ENCODE data around the gene NRP1.

The NRP1 gene

DNA sequence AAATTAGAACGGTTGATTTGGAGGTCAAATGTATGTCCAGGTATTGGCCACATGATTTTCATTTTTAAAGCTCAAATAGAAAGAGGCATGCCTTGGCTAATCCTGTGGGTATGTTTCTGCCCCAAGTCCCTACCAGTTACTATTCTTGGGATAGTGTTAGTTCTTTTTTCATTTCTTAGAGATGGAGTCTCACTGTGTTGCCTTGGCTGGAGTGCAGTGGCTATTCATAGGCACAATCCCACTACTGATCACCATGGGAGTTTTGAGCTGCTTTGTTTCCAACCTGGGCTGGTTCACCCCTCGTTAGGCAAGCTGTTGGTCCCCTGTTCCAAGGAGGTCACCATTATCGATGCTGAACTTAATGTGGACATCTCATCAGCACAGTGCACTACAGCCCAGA lies 46.3 kb downstream of the NRP1 start:
- DNase-seq = no peak

DNA sequence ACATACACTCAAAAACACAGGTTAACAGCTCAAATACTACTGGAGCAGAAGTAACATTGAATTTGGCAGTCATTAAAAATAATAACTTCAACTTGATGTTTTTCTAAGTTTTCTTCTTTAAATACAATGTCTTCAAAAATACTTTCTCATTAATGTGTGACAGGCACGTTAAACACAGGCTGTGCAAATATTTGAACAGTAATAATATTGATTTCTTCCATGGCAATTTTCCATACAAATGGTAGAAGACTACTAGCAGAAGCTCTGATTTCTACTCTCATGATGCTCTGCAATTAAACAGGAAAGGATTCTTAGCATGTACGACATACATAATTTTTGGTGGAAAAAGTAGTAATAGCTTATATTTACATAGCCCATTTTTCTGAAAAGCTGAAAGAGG lies 47.4 kb downstream of the NRP1 start:
- peak; percentile 32 for DNase-seq

DNA sequence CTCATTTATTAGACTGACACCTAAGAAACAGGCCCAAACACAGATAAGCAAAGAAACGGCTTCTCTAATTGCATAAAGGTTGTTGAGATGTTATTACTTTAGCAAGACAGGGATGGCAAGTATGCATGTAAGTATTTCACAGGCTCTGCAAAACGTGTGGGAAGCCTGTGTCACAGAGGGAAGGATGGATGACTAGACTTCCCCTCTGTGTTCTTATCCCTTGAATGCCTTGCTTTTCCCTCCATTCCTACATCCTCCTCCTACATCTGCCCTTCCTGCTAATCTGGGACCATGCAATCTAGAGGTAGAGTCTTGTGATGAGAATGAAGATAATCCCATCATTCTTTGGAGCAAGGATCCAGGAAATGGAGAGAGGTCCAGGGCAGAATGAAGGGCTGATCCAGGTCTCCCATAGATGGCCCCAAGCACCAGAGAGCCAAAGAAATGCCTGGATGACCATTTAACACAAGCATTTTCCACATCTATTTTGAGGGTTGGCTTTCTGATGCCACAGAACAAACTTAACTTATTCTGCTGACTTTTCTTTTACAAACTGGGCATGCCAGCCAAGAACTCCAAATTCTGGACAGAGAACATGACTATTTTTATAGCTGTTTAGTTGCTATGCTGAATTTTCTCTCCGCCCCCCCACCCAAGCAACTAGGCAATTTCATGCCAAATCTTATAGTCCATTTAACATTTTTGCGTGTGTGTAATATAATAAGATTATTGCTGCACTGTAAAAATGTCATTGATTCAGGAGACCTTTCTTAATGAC lies 48.1 kb downstream of the NRP1 start:
- DNase-seq = no peak

GRCh38 chr10:33284945-33285344 lies 49.5 kb downstream of the NRP1 start:
- DNase-seq = no peak

DNA sequence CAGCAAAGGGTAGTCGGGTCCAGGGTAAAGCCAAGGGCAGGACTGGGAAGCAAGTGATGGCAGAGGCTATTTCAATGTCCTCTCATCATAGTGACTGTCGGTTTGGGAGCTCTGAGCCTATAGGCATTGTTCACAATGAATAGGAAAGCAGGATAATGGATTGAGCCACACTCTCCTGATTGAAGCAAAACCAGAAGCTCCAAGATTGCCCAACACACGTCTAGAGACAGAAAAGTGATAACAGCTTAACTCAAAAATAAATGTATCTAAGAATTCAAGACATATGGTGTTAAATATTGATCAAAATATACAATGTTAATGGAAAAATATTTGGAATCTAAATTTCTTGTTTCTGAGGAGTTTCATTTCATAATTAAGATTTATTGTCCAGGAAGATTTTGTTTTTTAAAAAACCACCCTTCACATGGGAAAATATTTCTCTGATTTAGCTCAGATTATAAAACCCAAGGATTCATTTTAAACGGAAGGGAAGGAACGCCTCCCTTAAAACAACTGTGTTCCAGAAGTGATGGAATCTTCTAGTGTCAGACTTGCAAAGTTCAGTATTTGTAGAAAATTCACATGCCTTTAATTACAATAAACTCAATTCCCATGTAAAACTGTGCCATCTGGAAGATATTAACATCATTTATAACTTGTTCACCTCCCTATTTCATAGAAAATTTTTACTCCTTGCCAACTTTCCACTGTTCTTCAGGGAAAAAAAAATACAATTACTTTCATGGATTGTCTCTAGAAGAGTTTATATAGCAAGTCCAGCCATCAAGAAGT lies 54.5 kb downstream of the NRP1 start:
- no peak for DNase-seq

DNA sequence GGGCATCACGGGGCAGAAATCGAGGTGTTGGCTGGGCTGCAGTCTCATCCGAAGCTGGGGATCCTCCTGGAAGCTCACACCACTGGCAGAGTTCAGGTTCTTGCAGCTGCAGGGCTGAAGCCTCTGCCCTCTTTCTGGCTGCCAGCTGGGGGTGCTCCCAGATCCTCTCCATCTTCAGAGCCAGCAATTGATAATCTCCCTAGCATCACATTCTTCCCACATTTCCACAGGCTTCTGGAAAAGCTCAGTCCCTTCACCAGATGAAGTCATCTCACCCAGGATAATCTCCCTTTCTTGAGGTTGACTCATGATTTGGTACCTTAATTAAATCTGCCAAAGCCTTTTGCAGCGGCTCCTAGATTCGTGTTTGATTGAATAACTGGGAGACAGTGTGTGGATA lies 55.2 kb downstream of the NRP1 start:
- no peak for DNase-seq

DNA sequence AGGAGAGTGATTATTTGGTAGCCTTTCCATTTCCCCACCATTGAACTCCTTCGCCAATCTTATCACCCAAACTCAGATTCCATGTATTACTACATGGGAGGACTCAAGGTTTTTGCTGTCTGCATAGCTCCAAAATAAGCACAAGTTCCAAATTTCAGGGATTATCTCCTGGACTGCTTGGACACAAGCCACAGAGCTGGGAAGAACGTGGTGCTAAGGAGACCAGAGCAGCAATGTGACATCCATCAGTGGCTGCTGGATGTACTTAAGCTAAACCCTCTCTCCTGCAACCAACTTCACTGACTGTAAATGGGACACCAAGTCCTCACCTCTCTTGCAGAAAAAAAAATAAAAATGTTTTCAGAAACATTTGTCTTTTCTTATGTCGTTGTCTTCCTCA lies 56.3 kb downstream of the NRP1 start:
- no peak for DNase-seq

GRCh38 chr10:33277135-33277536 lies 57.3 kb downstream of the NRP1 start:
- no peak for DNase-seq

GRCh38 chr10:33276282-33276923 lies 58.1 kb downstream of the NRP1 start:
- DNase-seq = no peak

- peak; percentile 2 for DNase-seq
These were observed 60.2 kb downstream of the NRP1 start for GRCh38 chr10:33274096-33274785.

DNA sequence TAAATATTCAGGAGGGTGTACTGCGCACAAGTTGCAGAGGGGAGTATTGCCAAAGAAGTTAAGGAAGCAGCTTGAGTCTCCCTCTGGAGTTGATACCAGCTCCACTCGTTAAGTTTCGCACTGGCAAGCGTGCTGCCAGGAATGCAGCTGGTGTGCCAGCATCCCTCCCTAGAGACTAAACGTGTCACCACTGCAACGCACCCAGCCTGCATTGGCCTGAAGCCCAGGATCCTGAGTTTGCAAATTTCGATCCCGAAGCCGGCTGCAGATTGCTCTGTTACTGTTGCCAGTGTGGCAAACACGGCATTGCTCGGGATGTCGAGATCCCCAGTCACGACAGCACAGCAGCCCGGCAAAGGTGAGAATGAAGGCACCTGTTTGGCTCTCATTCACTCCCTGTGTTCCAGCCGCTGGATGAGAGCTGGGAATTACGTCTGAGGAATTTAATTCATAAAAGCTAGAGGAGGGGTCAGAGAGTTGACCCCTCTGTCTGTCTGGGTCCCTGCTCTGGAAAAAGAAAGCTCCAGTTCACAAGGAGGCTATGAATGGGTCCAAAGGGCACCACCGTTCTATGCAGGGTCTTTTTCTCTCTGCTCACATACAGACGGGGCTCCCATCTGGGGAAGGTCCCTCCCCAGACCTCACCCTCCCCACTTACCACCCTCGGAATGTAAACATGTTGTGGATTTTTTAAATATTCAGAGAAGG lies 61.0 kb downstream of the NRP1 start:
- peak; percentile 78 for DNase-seq

DNA sequence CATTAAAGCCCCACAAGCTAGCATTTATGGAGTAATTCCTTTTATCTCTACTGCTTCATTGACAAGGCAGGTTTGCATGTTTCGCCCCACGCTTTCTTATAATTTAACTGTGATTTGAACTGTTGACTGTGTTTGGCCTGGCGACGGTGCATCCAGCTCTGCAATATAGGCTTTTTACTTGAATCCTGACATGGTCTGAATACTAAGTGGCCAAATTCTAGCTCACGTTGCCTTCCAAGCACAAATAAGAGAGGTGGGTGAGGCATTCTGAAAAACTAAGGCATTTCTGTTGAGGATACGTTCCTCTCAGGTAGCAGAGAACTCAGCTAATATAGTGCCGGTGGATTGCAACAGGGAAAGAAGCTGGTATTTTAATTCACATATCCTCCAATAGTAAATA lies 61.8 kb downstream of the NRP1 start:
- no peak for DNase-seq

DNA sequence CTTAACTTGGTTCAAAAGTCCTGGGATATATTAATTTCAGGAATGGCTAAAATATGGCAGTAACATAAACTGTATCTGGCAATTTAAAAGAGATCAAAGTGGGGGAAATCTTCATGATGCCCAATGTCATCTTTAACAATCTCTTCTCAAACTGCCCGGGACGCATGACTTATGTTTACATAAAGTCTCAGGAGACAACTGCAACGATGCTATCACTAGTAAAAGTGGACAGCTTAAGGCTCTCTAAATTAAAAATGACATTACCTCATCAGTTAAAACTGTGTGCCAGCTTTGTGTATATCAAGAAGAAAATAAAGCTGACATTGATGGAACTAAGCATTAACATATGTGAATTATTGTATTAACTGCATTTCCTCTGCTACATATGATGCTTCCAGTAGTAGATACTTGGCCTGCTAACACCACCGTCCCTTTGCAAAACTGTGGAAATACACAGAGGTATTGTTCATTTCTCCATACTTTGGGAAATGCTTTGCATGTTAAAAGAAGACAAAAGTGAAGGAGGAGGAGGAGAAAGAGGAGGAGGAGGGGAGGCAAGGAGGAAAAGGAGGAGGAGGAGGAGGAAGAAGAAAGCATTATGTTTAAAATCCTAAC lies 62.4 kb downstream of the NRP1 start:
- DNase-seq = no peak

DNA sequence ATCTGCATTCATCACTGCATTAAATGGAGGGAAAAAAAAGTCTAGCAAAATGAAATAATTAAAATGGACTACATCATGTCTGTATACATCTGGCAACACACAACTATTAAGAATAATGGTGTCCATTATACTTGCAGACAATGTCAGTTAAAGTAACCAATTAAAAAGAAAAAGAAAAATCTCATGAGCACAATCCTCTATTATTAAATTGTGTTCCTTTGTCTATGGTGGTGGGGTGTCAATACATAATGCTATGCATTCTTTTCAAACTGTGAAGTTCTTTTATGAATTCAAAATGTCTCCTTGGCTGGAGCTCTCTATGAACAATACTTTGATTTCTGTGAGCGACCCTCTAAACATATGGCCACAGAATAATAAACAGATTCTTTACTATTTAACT lies 63.5 kb downstream of the NRP1 start:
- DNase-seq = no peak

DNA sequence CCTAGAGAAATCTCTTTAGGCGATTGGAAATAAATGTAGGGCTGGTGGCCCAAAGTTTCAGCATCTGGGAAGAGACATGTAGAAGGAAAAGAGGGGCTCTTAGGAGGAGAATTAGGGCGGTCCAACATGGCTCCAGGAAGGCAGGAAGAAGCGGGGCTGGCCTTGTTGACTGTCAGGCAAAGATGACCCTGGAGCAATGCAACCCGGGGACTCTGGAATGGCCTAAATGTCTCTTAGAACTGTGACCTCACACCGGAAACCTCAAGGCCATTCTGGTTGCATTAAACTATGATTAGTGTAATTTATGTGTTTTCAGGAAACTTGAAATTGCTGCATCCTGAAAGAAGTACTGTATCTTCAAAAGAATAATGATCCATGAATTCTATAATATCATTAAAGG lies 66.8 kb downstream of the NRP1 start:
- no peak for DNase-seq

GRCh38 chr10:33265621-33266020 lies 68.8 kb downstream of the NRP1 start:
- no peak for DNase-seq

DNA sequence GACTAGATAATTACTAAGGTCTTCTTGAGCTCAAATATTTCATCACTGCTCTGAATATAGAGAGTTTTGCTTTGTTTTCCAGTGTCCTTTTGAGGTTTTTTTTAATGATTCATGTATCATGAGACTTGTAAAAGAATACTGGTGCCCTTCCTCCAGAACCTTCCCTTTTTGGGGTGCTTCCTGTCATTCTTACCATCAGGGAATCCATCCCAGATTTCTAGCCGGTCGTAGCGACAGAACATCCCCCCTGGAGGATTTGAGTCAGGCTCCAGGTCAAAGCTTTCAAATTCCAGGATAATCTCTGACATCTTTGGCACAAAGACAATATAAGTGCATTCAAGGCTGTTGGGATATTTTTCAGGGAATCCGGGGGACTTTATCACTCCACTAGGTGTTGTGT lies 71.0 kb downstream of the NRP1 start:
- DNase-seq = no peak

DNA sequence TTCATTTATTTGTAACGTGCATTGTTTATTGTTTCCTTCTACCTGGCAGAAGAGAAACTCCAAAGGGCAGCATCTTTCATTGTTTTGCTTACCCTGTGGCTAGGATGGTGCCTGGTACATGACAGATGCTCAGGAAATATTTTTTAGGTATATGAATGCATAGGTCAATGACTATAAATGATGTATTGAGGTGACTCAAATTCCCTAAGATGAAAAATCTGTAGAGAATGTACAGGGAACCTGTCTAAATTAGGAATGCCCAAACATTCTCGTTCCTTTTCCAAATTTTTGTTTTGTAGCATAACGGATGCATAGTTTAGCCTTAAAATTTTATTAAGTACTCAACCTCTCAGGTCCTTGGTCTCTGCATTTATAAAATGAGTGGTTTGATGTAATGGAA lies 71.6 kb downstream of the NRP1 start:
- DNase-seq = no peak

DNA sequence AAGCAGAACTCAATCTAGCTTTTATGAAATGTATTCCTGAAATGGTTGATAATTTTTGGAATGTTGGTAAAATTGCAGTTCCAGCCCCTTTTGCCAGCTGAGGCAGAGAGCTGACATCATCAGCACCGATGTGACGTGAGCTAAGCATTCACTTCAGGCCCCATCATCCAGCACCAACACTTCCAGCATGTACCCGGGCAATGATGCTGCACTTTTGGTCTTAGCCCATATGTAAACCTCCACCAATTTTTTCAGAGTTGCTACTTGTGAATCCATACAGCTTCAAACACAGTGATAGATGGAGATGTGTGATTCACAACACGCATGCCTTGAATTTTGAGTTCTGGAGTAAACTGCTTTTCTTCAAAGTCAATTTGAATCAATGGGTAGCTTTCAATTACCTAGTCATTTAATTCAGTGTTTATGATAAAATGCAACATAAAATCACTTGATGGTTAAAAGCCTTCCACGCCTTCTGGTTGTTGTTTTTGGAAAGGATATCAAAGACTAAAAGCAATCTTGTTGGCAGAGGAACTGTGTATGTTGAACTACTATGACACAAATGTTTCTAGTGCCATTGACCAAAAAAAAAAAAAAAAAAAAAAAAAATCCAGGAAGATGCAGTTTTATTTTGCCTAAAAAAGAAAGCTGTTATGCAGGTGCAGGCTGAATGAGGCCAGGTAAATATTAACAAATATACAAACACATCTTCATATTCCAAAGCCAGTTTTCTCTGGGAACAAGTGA lies 73.9 kb downstream of the NRP1 start:
- peak; percentile 75 for DNase-seq

DNA sequence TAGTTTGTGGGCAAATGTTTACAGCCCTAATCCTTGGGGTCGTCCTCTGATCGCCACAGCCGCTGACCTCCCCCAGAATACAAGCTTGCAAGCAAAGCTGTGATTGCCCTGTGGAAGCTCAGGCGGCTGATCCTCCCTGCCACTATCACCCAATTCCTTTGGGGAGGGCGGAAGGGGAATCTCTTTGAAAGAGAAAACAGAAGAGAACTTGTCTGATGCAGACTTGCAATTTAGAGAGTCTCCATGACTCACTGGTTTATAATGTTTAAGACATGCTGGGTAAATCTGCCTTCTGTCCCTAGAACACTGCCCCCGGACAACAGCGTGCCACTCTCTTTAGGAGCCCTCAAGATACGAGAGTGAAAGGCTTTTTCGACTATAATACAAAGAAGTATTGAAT lies 75.5 kb downstream of the NRP1 start:
- no peak for DNase-seq

GRCh38 chr10:33257439-33258080 lies 76.9 kb downstream of the NRP1 start:
- DNase-seq = no peak
